Lower lobe of right lung (tissue), 2 donors: ENCODE results near the gene CAMLG. TPM values are rescaled to one million over a fixed set of nuclear protein-coding genes. Genes with fewer than 3 reads are reported as not detected.
"Not testable (repeated sequence)": the region's sequence is repeated elsewhere in the genome, so short reads cannot be mapped to it uniquely, and the experiment has no call there.

Source experiments
- ATAC-seq, 2 donors: fragments of 200-7000 bp; cut with Tn5 transposase; one replicate each; pipeline ENCODE4 v1.9.1; 2020 to 2022; ENCODE audit warnings: mild to moderate bottlenecking in 2 of 2, moderate library complexity in 2 of 2
- DNase-seq: peaks from one replicate; pipeline ENCODE4 v3.0.0-alpha.2; 2020
- H3K27ac ChIP-seq: fragments of 200-600 bp; one replicate; pipeline ENCODE4 v1.8.0; 2022
- H3K27me3 ChIP-seq: fragments of 200-600 bp; one replicate; pipeline ENCODE4 v1.8.0; 2022; ENCODE audit warnings: low read depth
- H3K36me3 ChIP-seq: fragments of 200-600 bp; one replicate; pipeline ENCODE4 v1.8.0; 2022; ENCODE audit warnings: mild to moderate bottlenecking
- H3K4me1 ChIP-seq: fragments of 200-600 bp; one replicate; pipeline ENCODE4 v1.8.0; 2022
- H3K4me3 ChIP-seq: fragments of 200-600 bp; one replicate; pipeline ENCODE4 v1.8.0; 2022; ENCODE audit warnings: mild to moderate bottlenecking
- H3K9me3 ChIP-seq: fragments of 200-600 bp; one replicate; pipeline ENCODE4 v1.8.0; 2022
- CTCF ChIP-seq: fragments of 200-600 bp; IDR thresholded peaks from one replicate; pipeline ENCODE4 v1.8.0; 2022; ENCODE audit warnings: antibody characterized with exemption, mild to moderate bottlenecking
- intact Hi-C: fragments of 100-400 bp; cut with DNase I; formaldehyde crosslinking; loops from one replicate; pipeline ENCODE4 v1.11.0; 2022
- total RNA-seq: library from RNA; stranded (reverse); fragmentation: NEBNext Ultra II Directional; extraction: Animal tissue kit (Norgen Biotek cat#: 25700); gene quantifications from one replicate; pipeline ENCODE4 v1.2.1, GENCODE V29; 2021
- donor health status: DM: no; HTN: yes; CAD: no; lungs with severe emphysema.

Gene CAMLG
- total RNA-seq, 1 donor from 2014 or later = 25.6 TPM

- Histone ChIP-seq H3K4me1 (peaks cover 25% of the 10 kb centered on the region), H3K4me3 (no peak overlapping the region), H3K27ac (no peak overlapping the region), H3K9me3 (no peaks in the 10 kb centered on the region), H3K27me3 (no peaks in the 10 kb centered on the region), H3K36me3 (peaks cover 17% of the 10 kb centered on the region)
- TF ChIP-seq CTCF = no peak
- DNase-seq (no peak), ATAC-seq (no peak)
- intact Hi-C loops = no loop called here
These were observed 2.7 kb downstream of the CAMLG start for GRCh38 chr5:134741052-134741451.

GRCh38 chr5:134742134-134742533, 3.8 kb downstream of the CAMLG start:
- H3K27me3 ChIP-seq = no peaks in the 10 kb centered on the region
- intact Hi-C loops = no loop called here
- peaks cover 18% of the 10 kb centered on the region for H3K4me1 ChIP-seq
- DNase-seq = no peak
- no peaks in the 10 kb centered on the region for H3K9me3 ChIP-seq
- H3K27ac ChIP-seq = no peak overlapping the region
- H3K4me3 ChIP-seq = no peak overlapping the region
- TF ChIP-seq CTCF = no peak
- peaks cover 17% of the 10 kb centered on the region for H3K36me3 ChIP-seq
- ATAC-seq = no peak

GRCh38 chr5:134749415-134749814, 11.1 kb downstream of the CAMLG start:
- H3K27ac ChIP-seq = no peak overlapping the region
- H3K27me3 ChIP-seq = no peaks in the 10 kb centered on the region
- intact Hi-C loops = no loop called here
- no peaks in the 10 kb centered on the region for H3K9me3 ChIP-seq
- DNase-seq (no peak), ATAC-seq (no peak)
- no peak for TF ChIP-seq CTCF
- peaks cover 31% of the 10 kb centered on the region for H3K36me3 ChIP-seq
- no peaks in the 10 kb centered on the region for H3K4me1 ChIP-seq
- H3K4me3 ChIP-seq = no peak overlapping the region

GRCh38 chr5:134758176-134758503, 19.8 kb downstream of the CAMLG start:
- Histone ChIP-seq H3K27me3 (no peaks in the 10 kb centered on the region), H3K36me3 (no peaks in the 10 kb centered on the region), H3K9me3 (no peaks in the 10 kb centered on the region), H3K4me3 (peak overlapping the region; percentile 93), H3K4me1 (peaks cover 21% of the 10 kb centered on the region), H3K27ac (peak overlapping the region; percentile 81)
- DNase-seq = no peak
- intact Hi-C loops = no loop called here
- peak; percentile 48 to 53 for ATAC-seq
- TF ChIP-seq CTCF = no peak

GRCh38 chr5:134758504-134759341, 20.4 kb downstream of the CAMLG start, which contains the start of gene DDX46:
DDX46 (plus strand) TSS chr5:134758779; CDS start chr5:134758939, 160 bp downstream.
- intact Hi-C loops = no loop called here
- Histone ChIP-seq H3K9me3 (no peaks in the 10 kb centered on the region), H3K4me3 (peak within 1 kb of the TSS; percentile 93), H3K36me3 (peaks cover under 1% of the 10 kb centered on the region), H3K27me3 (no peaks in the 10 kb centered on the region), H3K4me1 (peaks cover 21% of the 10 kb centered on the region), H3K27ac (peak within 1 kb of the TSS; percentile 81)
- ATAC-seq (peak; percentile 99 to 100), DNase-seq (peak; percentile 95)
- TF ChIP-seq CTCF = peak; percentile 92

- H3K27ac ChIP-seq, H3K27me3 ChIP-seq, H3K4me3 ChIP-seq, H3K9me3 ChIP-seq, ATAC-seq, DNase-seq, intact Hi-C loops, H3K4me1 ChIP-seq: not testable (repeated sequence)
- peaks cover 89% of the 10 kb centered on the region for H3K36me3 ChIP-seq
These were observed 29.4 kb downstream of the CAMLG start for GRCh38 chr5:134767528-134768291.
